Measurements from ENCODE around the gene CCNK.

CCNK gene

GRCh38 chr14:99468836-99469592 is 12.2 kb upstream of the CCNK start:
- Histone ChIP-seq H3K4me2 (ENCODE audit: low read length) (no peak overlapping the region), H3F3A (ENCODE audit: control insufficient read depth, insufficient read depth) (no peaks in the 10 kb centered on the region), H3K4me3 (ENCODE audit: low read length) (no peak overlapping the region), H4K20me1 (ENCODE audit: control insufficient read depth, insufficient read depth, low read depth, low read length) (peaks cover 49% of the 10 kb centered on the region), H3K79me2 (ENCODE audit: control insufficient read depth, low read length) (peaks cover 83% of the 10 kb centered on the region), H3K27ac (ENCODE audit: low read depth, low read length) (no peak overlapping the region), H3K9me2 (replicated peaks; ENCODE audit: control insufficient read depth, low read length) (no peaks in the 10 kb centered on the region), H3K36me3 (ENCODE audit: control insufficient read depth, low read length) (peaks cover 13% of the 10 kb centered on the region; the same call in 1 of the 2 replicates), H3K9me3 (ENCODE audit: control insufficient read depth, insufficient read depth, low read length) (no peaks in the 10 kb centered on the region), H3K27me3 (ENCODE audit: control insufficient read depth, low read length) (no peaks in the 10 kb centered on the region), H3K4me1 (ENCODE audit: control insufficient read depth, low read length) (no peaks in the 10 kb centered on the region; the same call in none of the 2 replicates)
- TF ChIP-seq EZH2phosphoT487 (IDR thresholded peaks at IDR 0.05; ENCODE audit: borderline replicate concordance, low read length) (no peak), CTCF (IDR thresholded peaks at IDR 0.05; ENCODE audit: low read depth, low read length, poor library complexity, severe bottlenecking) (no peak)

- Histone ChIP-seq H3K27me3 (ENCODE audit: control insufficient read depth, low read length) (no peaks in the 10 kb centered on the region), H3F3A (ENCODE audit: control insufficient read depth, insufficient read depth) (no peaks in the 10 kb centered on the region), H3K36me3 (ENCODE audit: control insufficient read depth, low read length) (no peaks in the 10 kb centered on the region), H3K4me1 (ENCODE audit: control insufficient read depth, low read length) (no peaks in the 10 kb centered on the region; the same call in none of the 2 replicates), H3K9me3 (ENCODE audit: control insufficient read depth, insufficient read depth, low read length) (no peaks in the 10 kb centered on the region), H3K4me3 (ENCODE audit: low read length) (no peak overlapping the region), H3K27ac (ENCODE audit: low read depth, low read length) (no peak overlapping the region), H3K4me2 (ENCODE audit: low read length) (no peak overlapping the region), H3K9me2 (replicated peaks; ENCODE audit: control insufficient read depth, low read length) (no peaks in the 10 kb centered on the region), H4K20me1 (ENCODE audit: control insufficient read depth, insufficient read depth, low read depth, low read length) (peaks cover 64% of the 10 kb centered on the region), H3K79me2 (ENCODE audit: control insufficient read depth, low read length) (peaks cover 100% of the 10 kb centered on the region)
- TF ChIP-seq EZH2phosphoT487 (IDR thresholded peaks at IDR 0.05; ENCODE audit: borderline replicate concordance, low read length) (no peak), CTCF (IDR thresholded peaks at IDR 0.05; ENCODE audit: low read depth, low read length, poor library complexity, severe bottlenecking) (no peak)
These were observed 9.5 kb upstream of the CCNK start for GRCh38 chr14:99471731-99472130.

GRCh38 chr14:99472937-99473336 is 8.3 kb upstream of the CCNK start:
- Histone ChIP-seq H3K79me2 (ENCODE audit: control insufficient read depth, low read length) (peaks cover 99% of the 10 kb centered on the region), H3K27me3 (ENCODE audit: control insufficient read depth, low read length) (no peaks in the 10 kb centered on the region), H3K4me3 (ENCODE audit: low read length) (no peak overlapping the region), H4K20me1 (ENCODE audit: control insufficient read depth, insufficient read depth, low read depth, low read length) (peaks cover 62% of the 10 kb centered on the region), H3K9me3 (ENCODE audit: control insufficient read depth, insufficient read depth, low read length) (no peaks in the 10 kb centered on the region), H3K27ac (ENCODE audit: low read depth, low read length) (no peak overlapping the region), H3K4me1 (ENCODE audit: control insufficient read depth, low read length) (peaks cover 2% of the 10 kb centered on the region), H3K9me2 (replicated peaks; ENCODE audit: control insufficient read depth, low read length) (no peaks in the 10 kb centered on the region), H3K4me2 (ENCODE audit: low read length) (no peak overlapping the region), H3F3A (ENCODE audit: control insufficient read depth, insufficient read depth) (no peaks in the 10 kb centered on the region), H3K36me3 (ENCODE audit: control insufficient read depth, low read length) (no peaks in the 10 kb centered on the region)
- no peak for TF ChIP-seq EZH2phosphoT487 (IDR thresholded peaks at IDR 0.05; ENCODE audit: borderline replicate concordance, low read length)
- TF ChIP-seq CTCF (IDR thresholded peaks at IDR 0.05; ENCODE audit: low read depth, low read length, poor library complexity, severe bottlenecking), result no peak
